SU-DHL-6 (cell line): ENCODE measurements around the gene RWDD1.

Experiments
- H2AFZ ChIP-seq: fragments of 200-600 bp; sonication (generic); 2 replicates; pipeline ENCODE4 v1.6.1; 2014; ENCODE audit warnings: low read depth, mild to moderate bottlenecking, moderate library complexity, mixed read lengths, antibody characterized with exemption, low read length; ENCODE audit not compliant: severe bottlenecking
- H3F3A ChIP-seq: fragments of 200-600 bp; shearing (Covaris generic); 2 replicates; pipeline ENCODE4 v1.6.0; 2016; ENCODE audit warnings: antibody characterized with exemption, mild to moderate bottlenecking; ENCODE audit not compliant: insufficient read depth
- H3K27ac ChIP-seq: fragments of 200-600 bp; sonication (generic); 2 replicates; pipeline ENCODE4 v1.5.1; 2016; ENCODE audit warnings: low read depth, mild to moderate bottlenecking, low read length, moderate library complexity, mixed read lengths
- H3K27me3 ChIP-seq: fragments of 200-600 bp; sonication (generic), shearing (Covaris generic); 2 replicates; pipeline ENCODE4 v1.6.0; 2014; ENCODE audit warnings: mild to moderate bottlenecking, low read length
- H3K36me3 ChIP-seq: fragments of 200-600 bp; sonication (generic); 2 replicates; pipeline ENCODE4 v1.6.1; 2014; ENCODE audit warnings: mild to moderate bottlenecking, low read length, mixed read lengths
- H3K4me2 ChIP-seq: fragments of 300-600, 200-600 bp; shearing (Covaris generic), sonication (generic); 2 replicates; pipeline ENCODE4 v1.6.0; 2014; ENCODE audit warnings: low read length, low read depth, mild to moderate bottlenecking; ENCODE audit not compliant: poor library complexity, severe bottlenecking
- H3K4me3 ChIP-seq: fragments of 200-600 bp; sonication (generic); 2 replicates; pipeline ENCODE4 v1.5.1; 2014; ENCODE audit warnings: antibody characterized with exemption, low read length, mild to moderate bottlenecking, mixed read lengths; ENCODE audit not compliant: insufficient read depth, poor library complexity, severe bottlenecking
- H3K79me2 ChIP-seq: fragments of 200-600 bp; sonication (generic); 2 replicates; pipeline ENCODE4 v1.6.1; 2014; ENCODE audit warnings: mild to moderate bottlenecking, low read length, moderate library complexity; ENCODE audit not compliant: insufficient read depth
- H3K9ac ChIP-seq: fragments of 200-600 bp; sonication (generic); 2 replicates; pipeline ENCODE4 v1.7.0; 2014; ENCODE audit warnings: mild to moderate bottlenecking, low read length
- H3K9me2 ChIP-seq: fragments of 200-600 bp; sonication (generic); replicated peaks from 2 replicates; pipeline ENCODE4 v1.6.1; 2014; ENCODE audit warnings: low read length; ENCODE audit not compliant: insufficient read depth
- H3K9me3 ChIP-seq: fragments of 200-600 bp; sonication (generic); 2 replicates; pipeline ENCODE4 v1.6.1; 2014; ENCODE audit warnings: low read length, mixed read lengths; ENCODE audit not compliant: insufficient read depth
- H4K20me1 ChIP-seq: fragments of 200-600 bp; sonication (generic); 2 replicates; pipeline ENCODE4 v1.6.1; 2014; ENCODE audit warnings: low read depth, mild to moderate bottlenecking, antibody characterized with exemption, low read length, moderate library complexity, mixed read lengths
- EZH2phosphoT487 ChIP-seq: fragments of 200-600 bp; sonication (generic), shearing (Covaris generic); conservative IDR thresholded peaks from 2 replicates; pipeline ENCODE4 v1.6.1; 2018; ENCODE audit warnings: mild to moderate bottlenecking, antibody characterized with exemption, low read length, moderate library complexity, mixed read lengths
- TF ChIP-seq, protein P1 (sequence below): fragments of 200-600 bp; sonication (generic); IDR thresholded peaks from one replicate; pipeline ENCODE4 v1.5.1; 2017; ENCODE audit warnings: antibody characterized with exemption, mild to moderate bottlenecking, low read length, moderate library complexity; ENCODE audit not compliant: insufficient read depth, poor library complexity, severe bottlenecking

RWDD1 gene

DNA sequence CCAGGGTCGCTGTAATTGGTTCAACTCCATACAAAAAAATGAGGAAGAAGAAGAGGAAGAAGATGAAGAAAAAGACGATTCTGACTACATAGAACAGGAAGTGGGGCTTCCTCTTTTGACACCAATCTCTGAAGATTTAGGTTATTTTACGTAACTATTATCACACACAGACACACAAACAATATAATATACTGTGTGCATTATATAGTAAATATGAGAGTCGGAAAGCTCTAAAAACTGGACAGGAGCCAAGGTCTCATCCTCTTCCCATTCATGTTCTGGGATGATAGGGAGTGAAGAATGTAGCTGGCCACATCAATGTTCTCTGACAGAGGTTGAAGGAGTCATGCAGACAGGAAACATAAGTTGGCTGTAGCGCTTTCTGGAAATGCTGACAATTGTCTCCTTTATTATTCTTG, 58.3 kb downstream of the RWDD1 start:
- Histone ChIP-seq H2AFZ (no peak overlapping the region), H3K4me3 (no peak overlapping the region), H3K9me2 (no peaks in the 10 kb centered on the region), H3K36me3 (peaks cover 15% of the 10 kb centered on the region; the same call in 1 of the 2 replicates), H3K4me2 (no peak overlapping the region), H4K20me1 (no peaks in the 10 kb centered on the region), H3K27ac (no peak overlapping the region), H3F3A (no peaks in the 10 kb centered on the region), H3K9ac (no peak overlapping the region), H3K79me2 (no peaks in the 10 kb centered on the region), H3K9me3 (no peaks in the 10 kb centered on the region), H3K27me3 (no peaks in the 10 kb centered on the region)
- TF ChIP-seq, protein P1, sequence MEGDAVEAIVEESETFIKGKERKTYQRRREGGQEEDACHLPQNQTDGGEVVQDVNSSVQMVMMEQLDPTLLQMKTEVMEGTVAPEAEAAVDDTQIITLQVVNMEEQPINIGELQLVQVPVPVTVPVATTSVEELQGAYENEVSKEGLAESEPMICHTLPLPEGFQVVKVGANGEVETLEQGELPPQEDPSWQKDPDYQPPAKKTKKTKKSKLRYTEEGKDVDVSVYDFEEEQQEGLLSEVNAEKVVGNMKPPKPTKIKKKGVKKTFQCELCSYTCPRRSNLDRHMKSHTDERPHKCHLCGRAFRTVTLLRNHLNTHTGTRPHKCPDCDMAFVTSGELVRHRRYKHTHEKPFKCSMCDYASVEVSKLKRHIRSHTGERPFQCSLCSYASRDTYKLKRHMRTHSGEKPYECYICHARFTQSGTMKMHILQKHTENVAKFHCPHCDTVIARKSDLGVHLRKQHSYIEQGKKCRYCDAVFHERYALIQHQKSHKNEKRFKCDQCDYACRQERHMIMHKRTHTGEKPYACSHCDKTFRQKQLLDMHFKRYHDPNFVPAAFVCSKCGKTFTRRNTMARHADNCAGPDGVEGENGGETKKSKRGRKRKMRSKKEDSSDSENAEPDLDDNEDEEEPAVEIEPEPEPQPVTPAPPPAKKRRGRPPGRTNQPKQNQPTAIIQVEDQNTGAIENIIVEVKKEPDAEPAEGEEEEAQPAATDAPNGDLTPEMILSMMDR: no peak
- TF ChIP-seq EZH2phosphoT487: no peak

GRCh38 chr6:116631379-116631990, 60.2 kb downstream of the RWDD1 start:
- no peaks in the 10 kb centered on the region for H3K9me3 ChIP-seq
- H3K79me2 ChIP-seq: no peaks in the 10 kb centered on the region
- H3K36me3 ChIP-seq: peaks cover 29% of the 10 kb centered on the region; the same call in 1 of the 2 replicates
- no peak overlapping the region for H3K27ac ChIP-seq
- 0 out of 2 replicates have a peak, but pooled peaks cover 4% of the 10 kb centered on the region for H3F3A ChIP-seq
- no peak overlapping the region for H2AFZ ChIP-seq
- TF ChIP-seq, protein P1: no peak
- no peak for TF ChIP-seq EZH2phosphoT487
- H3K9ac ChIP-seq: no peak overlapping the region
- no peaks in the 10 kb centered on the region for H3K9me2 ChIP-seq
- no peak overlapping the region for H3K4me3 ChIP-seq
- no peak overlapping the region for H3K4me2 ChIP-seq
- peaks cover 5% of the 10 kb centered on the region; the same call in 1 of the 2 replicates for H4K20me1 ChIP-seq
- no peaks in the 10 kb centered on the region for H3K27me3 ChIP-seq

- peaks cover 5% of the 10 kb centered on the region; the same call in 1 of the 2 replicates for H4K20me1 ChIP-seq
- no peak overlapping the region for H3K4me3 ChIP-seq
- H3K9me3 ChIP-seq: no peaks in the 10 kb centered on the region
- no peak overlapping the region for H3K4me2 ChIP-seq
- no peaks in the 10 kb centered on the region for H3K79me2 ChIP-seq
- H3F3A ChIP-seq: 0 out of 2 replicates have a peak, but pooled peaks cover 5% of the 10 kb centered on the region
- H3K27ac ChIP-seq: no peak overlapping the region
- H3K36me3 ChIP-seq: peaks cover 39% of the 10 kb centered on the region; the same call in 1 of the 2 replicates
- TF ChIP-seq, protein P1: no peak
- TF ChIP-seq EZH2phosphoT487: no peak
- H2AFZ ChIP-seq: no peak overlapping the region
- H3K9ac ChIP-seq: no peak overlapping the region
- H3K27me3 ChIP-seq: no peaks in the 10 kb centered on the region
- no peaks in the 10 kb centered on the region for H3K9me2 ChIP-seq
Measured at GRCh38 chr6:116633685-116634084, 62.4 kb downstream of the RWDD1 start.
